K562 (cell line): ENCODE data around the gene ANKDD1A.

Experiments
- EZH2 ChIP-seq: IDR thresholded peaks from 2 replicates; pipeline ENCODE4 v1.6.1; 2012; ENCODE audit warnings: low read depth, mild to moderate bottlenecking, inconsistent platforms, low read length, borderline replicate concordance
- MTA1 ChIP-seq: fragments of 450-650 bp; IDR thresholded peaks from 2 replicates; pipeline ENCODE4 v1.6.1; 2017; ENCODE audit warnings: borderline replicate concordance
- POLR2A ChIP-seq: fragments of 450-650 bp; conservative IDR thresholded peaks from 2 replicates; pipeline ENCODE4 v1.6.1; 2016
- ZNF184 ChIP-seq: sonication (generic); formaldehyde crosslinking; IDR thresholded peaks from 2 replicates; pipeline ENCODE4 v1.5.0; 2020; ENCODE audit warnings: missing genetic modification reagents
- ZNF224 ChIP-seq: sonication (generic); formaldehyde crosslinking; IDR thresholded peaks from 2 replicates; pipeline ENCODE4 v1.8.0; 2022; ENCODE audit warnings: mild to moderate bottlenecking, missing genetic modification reagents
- ZNF354B ChIP-seq: fragments of 250-450 bp; sonication (Bioruptor Pico); IDR thresholded peaks from 2 replicates; pipeline ENCODE4 v1.4.0; 2020

DNA sequence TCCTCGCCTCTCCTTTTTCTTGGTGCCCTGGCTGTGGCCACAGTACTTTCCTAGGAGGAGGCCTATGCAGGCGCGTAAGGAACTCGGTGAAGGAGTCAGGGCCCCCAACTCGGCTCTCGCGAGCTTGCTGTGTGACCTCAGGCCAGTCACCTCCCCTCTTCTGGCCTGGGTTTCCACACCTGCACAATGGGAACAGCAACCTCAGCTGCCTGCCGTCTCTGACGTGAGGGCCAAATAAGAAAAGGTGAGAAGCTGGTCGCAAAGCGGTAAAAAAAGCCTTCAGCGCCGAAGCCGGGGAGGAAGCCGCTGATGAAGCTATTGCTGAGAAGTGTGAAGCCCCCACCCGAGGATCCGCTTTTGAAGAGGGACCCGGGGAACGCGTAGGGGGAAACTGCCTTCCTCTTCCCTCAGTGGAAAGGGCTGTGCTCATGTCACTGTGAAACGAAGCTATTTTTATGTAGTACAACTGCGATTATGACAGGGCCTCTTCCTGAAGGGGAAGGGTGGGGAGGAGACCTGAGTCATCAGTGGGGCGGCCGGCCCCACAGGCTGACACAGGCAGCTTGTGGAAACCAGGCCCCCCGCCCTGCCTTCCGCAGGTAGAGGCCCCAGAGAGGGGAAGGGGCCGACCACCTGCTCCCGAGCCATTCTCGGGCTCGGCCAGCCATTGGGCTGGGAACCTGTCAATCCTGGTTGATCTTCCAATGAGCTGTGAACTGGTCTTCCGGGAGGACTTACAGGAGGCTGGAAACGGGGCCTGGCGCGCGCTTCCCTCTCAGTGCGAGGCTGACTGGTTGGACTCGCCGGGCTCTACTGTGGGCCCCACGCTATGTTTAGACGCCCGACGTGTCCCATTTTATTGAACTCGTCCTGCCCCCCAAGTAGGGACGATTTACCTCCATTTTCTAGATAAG, 18.0 kb upstream of the ANKDD1A start:
- no peak for TF ChIP-seq EZH2
- no peak for TF ChIP-seq ZNF224
- TF ChIP-seq MTA1: no peak
- peak; percentile 55; the same call in 1 of the 2 replicates for TF ChIP-seq POLR2A
- no peak for TF ChIP-seq ZNF354B
- no peak for TF ChIP-seq ZNF184 (CRISPR knock-in tag)
